ENCODE data around the gene MCC.

DNA sequence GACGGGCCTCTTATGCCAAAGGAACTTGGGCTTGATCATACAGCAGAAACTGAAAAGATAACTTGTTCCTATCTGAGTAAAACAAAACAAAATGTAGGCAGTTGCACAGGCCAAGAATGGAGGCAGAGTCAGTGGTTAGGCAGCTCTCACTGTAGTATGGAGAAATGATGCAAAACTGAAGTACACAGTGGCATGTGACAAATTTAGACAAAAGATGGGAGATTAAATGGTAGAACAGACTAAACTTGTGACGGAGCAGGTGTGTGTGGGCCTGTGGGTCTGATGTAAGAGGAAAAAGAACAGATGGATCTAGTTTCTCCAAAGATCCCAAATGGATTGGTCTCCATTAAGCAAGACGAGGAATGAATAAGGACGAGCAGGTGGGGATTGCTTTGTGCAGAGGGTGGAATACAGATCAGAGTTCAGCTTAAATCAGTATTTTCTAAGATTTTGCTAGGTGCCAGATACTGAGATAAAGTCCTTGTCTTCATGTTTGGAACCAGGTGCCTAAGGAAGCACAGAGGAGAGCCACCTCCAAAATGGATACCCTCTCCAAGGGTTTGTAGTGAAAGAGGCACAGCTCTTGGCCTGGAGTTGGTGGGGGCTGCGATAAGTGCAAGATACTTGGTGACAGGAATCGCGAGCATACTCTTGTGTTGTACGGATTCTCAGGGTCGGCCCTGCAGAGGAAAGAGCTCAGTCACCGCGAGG, 512.4 kb downstream of the MCC start:
- no peak for TF ChIP-seq EZH2 (IDR thresholded peaks at IDR 0.05; ENCODE audit: borderline replicate concordance, low read length)
- TF ChIP-seq, protein P1, sequence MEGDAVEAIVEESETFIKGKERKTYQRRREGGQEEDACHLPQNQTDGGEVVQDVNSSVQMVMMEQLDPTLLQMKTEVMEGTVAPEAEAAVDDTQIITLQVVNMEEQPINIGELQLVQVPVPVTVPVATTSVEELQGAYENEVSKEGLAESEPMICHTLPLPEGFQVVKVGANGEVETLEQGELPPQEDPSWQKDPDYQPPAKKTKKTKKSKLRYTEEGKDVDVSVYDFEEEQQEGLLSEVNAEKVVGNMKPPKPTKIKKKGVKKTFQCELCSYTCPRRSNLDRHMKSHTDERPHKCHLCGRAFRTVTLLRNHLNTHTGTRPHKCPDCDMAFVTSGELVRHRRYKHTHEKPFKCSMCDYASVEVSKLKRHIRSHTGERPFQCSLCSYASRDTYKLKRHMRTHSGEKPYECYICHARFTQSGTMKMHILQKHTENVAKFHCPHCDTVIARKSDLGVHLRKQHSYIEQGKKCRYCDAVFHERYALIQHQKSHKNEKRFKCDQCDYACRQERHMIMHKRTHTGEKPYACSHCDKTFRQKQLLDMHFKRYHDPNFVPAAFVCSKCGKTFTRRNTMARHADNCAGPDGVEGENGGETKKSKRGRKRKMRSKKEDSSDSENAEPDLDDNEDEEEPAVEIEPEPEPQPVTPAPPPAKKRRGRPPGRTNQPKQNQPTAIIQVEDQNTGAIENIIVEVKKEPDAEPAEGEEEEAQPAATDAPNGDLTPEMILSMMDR (conservative IDR thresholded peaks at IDR 0.05 in 1 of 2, IDR thresholded peaks at IDR 0.05 in 1 of 2; ENCODE audit: extremely low read depth in 1 of 2, insufficient read depth in 1 of 2, low read depth in 1 of 2, low read length in 2 of 2) = no peak
